HL-60 (cell line): Measurements from ENCODE around the gene CERS6.

Source experiments
- CTCF ChIP-seq: IDR thresholded peaks from one replicate; pipeline ENCODE4 v1.5.1; 2011; ENCODE audit warnings: low read length, control low read depth, inconsistent platforms; ENCODE audit not compliant: insufficient read depth
- GABPA ChIP-seq: IDR thresholded peaks from 2 replicates; pipeline ENCODE4 v1.6.1; 2012; ENCODE audit warnings: low read depth
- POLR2AphosphoS5 ChIP-seq: IDR thresholded peaks from 2 replicates; pipeline ENCODE4 v1.6.1; 2012; ENCODE audit warnings: low read depth
- SPI1 ChIP-seq: IDR thresholded peaks from 2 replicates; pipeline ENCODE4 v1.6.1; 2012; ENCODE audit warnings: low read depth, mild to moderate bottlenecking, borderline replicate concordance
- TF ChIP-seq, protein P1 (sequence below): IDR thresholded peaks from 2 replicates; pipeline ENCODE4 v1.6.1; 2012; ENCODE audit warnings: low read depth; ENCODE audit not compliant: insufficient replicate concordance

- TF ChIP-seq CTCF (no peak), POLR2AphosphoS5 (no peak), GABPA (no peak), SPI1 (no peak)
- TF ChIP-seq, protein P1, sequence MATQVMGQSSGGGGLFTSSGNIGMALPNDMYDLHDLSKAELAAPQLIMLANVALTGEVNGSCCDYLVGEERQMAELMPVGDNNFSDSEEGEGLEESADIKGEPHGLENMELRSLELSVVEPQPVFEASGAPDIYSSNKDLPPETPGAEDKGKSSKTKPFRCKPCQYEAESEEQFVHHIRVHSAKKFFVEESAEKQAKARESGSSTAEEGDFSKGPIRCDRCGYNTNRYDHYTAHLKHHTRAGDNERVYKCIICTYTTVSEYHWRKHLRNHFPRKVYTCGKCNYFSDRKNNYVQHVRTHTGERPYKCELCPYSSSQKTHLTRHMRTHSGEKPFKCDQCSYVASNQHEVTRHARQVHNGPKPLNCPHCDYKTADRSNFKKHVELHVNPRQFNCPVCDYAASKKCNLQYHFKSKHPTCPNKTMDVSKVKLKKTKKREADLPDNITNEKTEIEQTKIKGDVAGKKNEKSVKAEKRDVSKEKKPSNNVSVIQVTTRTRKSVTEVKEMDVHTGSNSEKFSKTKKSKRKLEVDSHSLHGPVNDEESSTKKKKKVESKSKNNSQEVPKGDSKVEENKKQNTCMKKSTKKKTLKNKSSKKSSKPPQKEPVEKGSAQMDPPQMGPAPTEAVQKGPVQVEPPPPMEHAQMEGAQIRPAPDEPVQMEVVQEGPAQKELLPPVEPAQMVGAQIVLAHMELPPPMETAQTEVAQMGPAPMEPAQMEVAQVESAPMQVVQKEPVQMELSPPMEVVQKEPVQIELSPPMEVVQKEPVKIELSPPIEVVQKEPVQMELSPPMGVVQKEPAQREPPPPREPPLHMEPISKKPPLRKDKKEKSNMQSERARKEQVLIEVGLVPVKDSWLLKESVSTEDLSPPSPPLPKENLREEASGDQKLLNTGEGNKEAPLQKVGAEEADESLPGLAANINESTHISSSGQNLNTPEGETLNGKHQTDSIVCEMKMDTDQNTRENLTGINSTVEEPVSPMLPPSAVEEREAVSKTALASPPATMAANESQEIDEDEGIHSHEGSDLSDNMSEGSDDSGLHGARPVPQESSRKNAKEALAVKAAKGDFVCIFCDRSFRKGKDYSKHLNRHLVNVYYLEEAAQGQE, result no peak
Observed at GRCh38 chr2:168496906-168497305, 40.8 kb downstream of the CERS6 start.
